Progenitor cell of endocrine pancreas (in vitro differentiated cells): Measurements from ENCODE around the gene MBNL1. TPM values are rescaled to one million over a fixed set of nuclear protein-coding genes. Genes with fewer than 3 reads are reported as not detected.

ENCODE experiments used
- DNase-seq: peaks from one replicate; pipeline ENCODE4 v3.0.0; 2021; ENCODE audit warnings: low spot score; ENCODE audit not compliant: unreplicated experiment
- H3K27ac Mint-ChIP-seq: 2 replicates; pipeline ENCODE4 v1.8.0; 2021; ENCODE audit warnings: mild to moderate bottlenecking, moderate library complexity, mixed read lengths
- H3K27me3 Mint-ChIP-seq: 2 replicates; pipeline ENCODE4 v1.8.0; 2021; ENCODE audit warnings: mixed read lengths
- H3K36me3 Mint-ChIP-seq: 2 replicates; pipeline ENCODE4 v1.8.0; 2022; ENCODE audit warnings: mixed read lengths; ENCODE audit not compliant: insufficient read depth
- H3K4me1 Mint-ChIP-seq: 2 replicates; pipeline ENCODE4 v1.8.0; 2021; ENCODE audit warnings: low read depth, mixed read lengths
- H3K4me3 Mint-ChIP-seq: 2 replicates; pipeline ENCODE4 v1.8.0; 2021; ENCODE audit warnings: low read depth, mild to moderate bottlenecking, moderate library complexity, mixed read lengths
- H3K9me3 Mint-ChIP-seq: 2 replicates; pipeline ENCODE4 v1.8.0; 2021; ENCODE audit warnings: low read depth, mixed read lengths
- CTCF ChIP-seq: fragments of 200-600 bp; sonication (generic); IDR thresholded peaks from one replicate; pipeline ENCODE4 v1.5.0; 2021; ENCODE audit warnings: antibody characterized with exemption, mild to moderate bottlenecking; ENCODE audit not compliant: unreplicated experiment
- total RNA-seq: library from RNA; stranded (reverse); gene quantifications from 2 replicates; pipeline ENCODE4 v1.2.1, GENCODE V29; 2021

MBNL1 gene
- total RNA-seq, 1 donor from 2014 or later, result 29.4 TPM

GRCh38 chr3:152413240-152413639 is 144.5 kb downstream of the MBNL1 start:
- Mint-ChIP-seq H3K4me1 (peaks cover 3% of the 10 kb centered on the region), H3K27ac (no peak overlapping the region), H3K27me3 (no peaks in the 10 kb centered on the region), H3K9me3 (no peaks in the 10 kb centered on the region), H3K4me3 (no peak overlapping the region), H3K36me3 (peaks cover 10% of the 10 kb centered on the region)
- no peak for DNase-seq
- TF ChIP-seq CTCF, result no peak

GRCh38 chr3:152416808-152417580 is 148.3 kb downstream of the MBNL1 start:
- TF ChIP-seq CTCF, result no peak
- Mint-ChIP-seq H3K4me1 (peaks cover 3% of the 10 kb centered on the region), H3K9me3 (peaks cover 6% of the 10 kb centered on the region), H3K27ac (no peak overlapping the region), H3K36me3 (peaks cover 31% of the 10 kb centered on the region), H3K4me3 (no peak overlapping the region), H3K27me3 (no peaks in the 10 kb centered on the region)
- no peak for DNase-seq

GRCh38 chr3:152419748-152420147 is 151.0 kb downstream of the MBNL1 start:
- Mint-ChIP-seq H3K4me3 (no peak overlapping the region), H3K27me3 (no peaks in the 10 kb centered on the region), H3K36me3 (peaks cover 43% of the 10 kb centered on the region), H3K4me1 (peaks cover 3% of the 10 kb centered on the region), H3K27ac (no peak overlapping the region), H3K9me3 (peaks cover 21% of the 10 kb centered on the region)
- DNase-seq, result no peak
- no peak for TF ChIP-seq CTCF

- no peaks in the 10 kb centered on the region for H3K27me3 Mint-ChIP-seq
- H3K9me3 Mint-ChIP-seq, result peaks cover 21% of the 10 kb centered on the region
- no peaks in the 10 kb centered on the region for H3K4me1 Mint-ChIP-seq
- TF ChIP-seq CTCF, result no peak
- no peak overlapping the region for H3K4me3 Mint-ChIP-seq
- DNase-seq, result no peak
- H3K36me3 Mint-ChIP-seq, result peaks cover 38% of the 10 kb centered on the region
- H3K27ac Mint-ChIP-seq, result no peak overlapping the region
These were observed 152.4 kb downstream of the MBNL1 start for GRCh38 chr3:152421162-152421561.

- no peak for DNase-seq
- Mint-ChIP-seq H3K4me3 (no peak overlapping the region), H3K4me1 (peaks cover 12% of the 10 kb centered on the region), H3K27ac (no peak overlapping the region), H3K36me3 (peaks cover 17% of the 10 kb centered on the region), H3K27me3 (no peaks in the 10 kb centered on the region), H3K9me3 (peaks cover 20% of the 10 kb centered on the region)
- no peak for TF ChIP-seq CTCF
These were observed 157.7 kb downstream of the MBNL1 start for GRCh38 chr3:152426393-152426792.
